Measurements from ENCODE around the gene CILP2. TPM values are rescaled to one million over a fixed set of nuclear protein-coding genes. Genes with fewer than 3 reads are reported as not detected.

CILP2 gene
- total and polyA plus RNA-seq, 2 experiments from 2014 or later = 0.11 to 0.48 TPM

DNA sequence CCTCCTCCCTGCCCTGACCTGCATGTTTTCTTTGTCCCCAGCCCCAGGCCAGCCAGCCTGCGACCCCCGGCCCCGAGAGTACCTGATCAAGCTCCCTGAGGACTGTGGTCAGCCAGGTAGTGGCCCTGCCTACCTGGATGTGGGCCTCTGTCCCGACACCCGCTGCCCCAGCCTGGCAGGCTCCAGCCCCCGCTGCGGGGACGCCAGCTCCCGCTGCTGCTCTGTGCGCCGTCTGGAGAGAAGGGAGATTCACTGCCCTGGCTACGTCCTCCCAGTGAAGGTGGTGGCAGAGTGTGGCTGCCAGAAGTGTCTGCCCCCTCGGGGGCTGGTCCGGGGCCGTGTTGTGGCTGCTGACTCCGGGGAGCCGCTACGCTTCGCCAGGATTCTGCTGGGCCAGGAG is 5.6 kb downstream of the CILP2 start:
- TF ChIP-seq EZH2 (IDR thresholded peaks at IDR 0.05; ENCODE audit: insufficient read depth, poor library complexity, severe bottlenecking) (no peak), EZH2phosphoT487 (IDR thresholded peaks at IDR 0.05; ENCODE audit: insufficient read depth, low read depth) (no peak)
- in situ Hi-C loops (cut with MboI) = loop anchor here (25.0 kb wide), 2 partner anchors 394 to 694 kb away; no protein-coding TSS in a partner anchor
- Histone ChIP-seq H3F3A (ENCODE audit: insufficient read depth) (no peaks in the 10 kb centered on the region), H3K9me2 (ENCODE audit: insufficient read depth) (no peaks in the 10 kb centered on the region), H3K4me2 (ENCODE audit: unreplicated experiment) (no peak overlapping the region), H2AFZ (no peak overlapping the region), H4K20me1 (ENCODE audit: insufficient read depth) (no peaks in the 10 kb centered on the region), H3K79me2 (ENCODE audit: insufficient read depth) (no peaks in the 10 kb centered on the region), H3K9ac (no peak overlapping the region), H3K9me3 (ENCODE audit: low read depth) (no peaks in the 10 kb centered on the region), H3K4me3 (no peak overlapping the region), H3K27me3 (replicated peaks; ENCODE audit: insufficient read depth) (no peaks in the 10 kb centered on the region), H3K27ac (no peak overlapping the region), H3K36me3 (ENCODE audit: low read depth) (no peaks in the 10 kb centered on the region), H3K4me1 (ENCODE audit: insufficient read depth) (no peaks in the 10 kb centered on the region)
- 93 to 96% methylated on average over 19 of the region's 19 CpGs for WGBS, 2 experiments (ENCODE audit: low coverage in 1 of 2, low lambda C conversion rate in 2 of 2, missing lambda C conversion rate in 2 of 2)
- no peak for DNase-seq

DNA sequence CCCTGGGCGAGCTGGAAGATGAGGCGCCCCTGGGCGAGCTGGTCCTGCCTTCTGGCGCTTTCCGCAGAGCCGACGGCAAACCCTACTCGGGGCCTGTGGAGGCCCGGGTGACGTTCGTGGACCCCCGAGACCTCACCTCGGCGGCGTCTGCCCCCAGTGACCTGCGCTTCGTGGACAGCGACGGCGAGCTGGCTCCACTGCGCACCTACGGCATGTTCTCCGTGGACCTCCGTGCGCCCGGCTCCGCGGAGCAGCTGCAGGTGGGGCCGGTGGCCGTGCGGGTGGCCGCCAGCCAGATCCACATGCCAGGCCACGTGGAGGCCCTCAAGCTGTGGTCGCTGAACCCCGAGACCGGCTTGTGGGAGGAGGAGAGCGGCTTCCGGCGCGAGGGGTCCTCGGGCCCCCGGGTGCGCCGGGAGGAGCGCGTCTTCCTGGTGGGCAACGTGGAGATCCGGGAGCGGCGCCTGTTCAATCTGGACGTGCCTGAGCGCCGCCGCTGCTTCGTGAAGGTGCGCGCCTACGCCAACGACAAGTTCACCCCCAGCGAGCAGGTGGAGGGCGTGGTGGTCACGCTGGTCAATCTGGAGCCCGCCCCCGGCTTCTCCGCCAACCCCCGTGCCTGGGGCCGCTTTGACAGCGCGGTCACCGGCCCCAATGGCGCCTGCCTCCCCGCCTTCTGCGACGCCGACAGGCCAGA is 6.3 kb downstream of the CILP2 start:
- Histone ChIP-seq H3K9me2 (ENCODE audit: insufficient read depth) (no peaks in the 10 kb centered on the region), H3K79me2 (ENCODE audit: insufficient read depth) (no peaks in the 10 kb centered on the region), H3K27me3 (replicated peaks; ENCODE audit: insufficient read depth) (no peaks in the 10 kb centered on the region), H3F3A (ENCODE audit: insufficient read depth) (no peaks in the 10 kb centered on the region), H3K27ac (no peak overlapping the region), H3K4me3 (no peak overlapping the region), H3K4me1 (ENCODE audit: insufficient read depth) (no peaks in the 10 kb centered on the region), H3K36me3 (ENCODE audit: low read depth) (no peaks in the 10 kb centered on the region), H3K9me3 (ENCODE audit: low read depth) (no peaks in the 10 kb centered on the region), H2AFZ (no peak overlapping the region), H4K20me1 (ENCODE audit: insufficient read depth) (no peaks in the 10 kb centered on the region), H3K9ac (no peak overlapping the region), H3K4me2 (ENCODE audit: unreplicated experiment) (no peak overlapping the region)
- in situ Hi-C loops (cut with MboI) = loop anchor here (25.0 kb wide), 2 partner anchors 393 to 693 kb away; no protein-coding TSS in a partner anchor
- WGBS, 2 experiments (ENCODE audit: low coverage in 1 of 2, low lambda C conversion rate in 2 of 2, missing lambda C conversion rate in 2 of 2) = 92 to 93% methylated on average over 40 to 75 of the region's 75 CpGs
- DNase-seq = no peak
- no peak for TF ChIP-seq EZH2phosphoT487 (IDR thresholded peaks at IDR 0.05; ENCODE audit: insufficient read depth, low read depth)
- TF ChIP-seq EZH2 (IDR thresholded peaks at IDR 0.05; ENCODE audit: insufficient read depth, poor library complexity, severe bottlenecking) = no peak

DNA sequence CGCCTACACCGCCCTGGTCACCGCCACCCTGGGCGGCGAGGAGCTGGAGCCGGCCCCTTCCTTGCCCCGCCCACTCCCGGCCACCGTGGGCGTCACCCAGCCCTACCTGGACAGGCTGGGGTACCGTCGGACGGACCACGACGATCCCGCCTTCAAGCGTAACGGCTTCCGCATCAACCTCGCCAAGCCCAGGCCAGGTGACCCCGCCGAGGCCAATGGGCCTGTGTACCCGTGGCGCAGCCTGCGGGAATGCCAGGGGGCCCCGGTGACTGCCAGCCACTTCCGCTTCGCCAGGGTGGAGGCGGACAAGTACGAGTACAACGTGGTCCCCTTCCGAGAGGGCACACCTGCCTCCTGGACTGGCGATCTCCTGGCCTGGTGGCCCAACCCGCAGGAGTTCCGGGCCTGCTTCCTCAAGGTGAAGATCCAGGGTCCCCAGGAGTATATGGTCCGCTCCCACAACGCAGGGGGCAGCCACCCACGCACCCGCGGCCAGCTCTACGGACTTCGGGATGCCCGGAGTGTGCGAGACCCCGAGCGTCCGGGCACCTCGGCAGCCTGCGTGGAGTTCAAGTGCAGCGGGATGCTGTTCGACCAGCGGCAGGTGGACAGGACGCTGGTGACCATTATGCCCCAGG is 7.0 kb downstream of the CILP2 start:
- in situ Hi-C loops (cut with MboI) = loop anchor here (25.0 kb wide), 2 partner anchors 392 to 692 kb away; no protein-coding TSS in a partner anchor
- no peak overlapping the region for H2AFZ ChIP-seq
- no peaks in the 10 kb centered on the region for H3K4me1 ChIP-seq (ENCODE audit: insufficient read depth)
- H4K20me1 ChIP-seq (ENCODE audit: insufficient read depth) = no peaks in the 10 kb centered on the region
- H3K4me2 ChIP-seq (ENCODE audit: unreplicated experiment) = no peak overlapping the region
- H3K79me2 ChIP-seq (ENCODE audit: insufficient read depth) = no peaks in the 10 kb centered on the region
- H3K27me3 ChIP-seq (replicated peaks; ENCODE audit: insufficient read depth) = no peaks in the 10 kb centered on the region
- H3K9me2 ChIP-seq (ENCODE audit: insufficient read depth) = no peaks in the 10 kb centered on the region
- H3K36me3 ChIP-seq (ENCODE audit: low read depth) = no peaks in the 10 kb centered on the region
- H3K9me3 ChIP-seq (ENCODE audit: low read depth) = no peaks in the 10 kb centered on the region
- no peak overlapping the region for H3K9ac ChIP-seq
- no peak for TF ChIP-seq EZH2phosphoT487 (IDR thresholded peaks at IDR 0.05; ENCODE audit: insufficient read depth, low read depth)
- TF ChIP-seq EZH2 (IDR thresholded peaks at IDR 0.05; ENCODE audit: insufficient read depth, poor library complexity, severe bottlenecking) = no peak
- whole genome bisulfite sequencing, 2 experiments (ENCODE audit: low coverage in 1 of 2, low lambda C conversion rate in 2 of 2, missing lambda C conversion rate in 2 of 2) = 90 to 93% methylated on average over 41 to 52 of the region's 53 CpGs
- no peaks in the 10 kb centered on the region for H3F3A ChIP-seq (ENCODE audit: insufficient read depth)
- no peak overlapping the region for H3K4me3 ChIP-seq
- H3K27ac ChIP-seq = no peak overlapping the region
- DNase-seq = no peak

DNA sequence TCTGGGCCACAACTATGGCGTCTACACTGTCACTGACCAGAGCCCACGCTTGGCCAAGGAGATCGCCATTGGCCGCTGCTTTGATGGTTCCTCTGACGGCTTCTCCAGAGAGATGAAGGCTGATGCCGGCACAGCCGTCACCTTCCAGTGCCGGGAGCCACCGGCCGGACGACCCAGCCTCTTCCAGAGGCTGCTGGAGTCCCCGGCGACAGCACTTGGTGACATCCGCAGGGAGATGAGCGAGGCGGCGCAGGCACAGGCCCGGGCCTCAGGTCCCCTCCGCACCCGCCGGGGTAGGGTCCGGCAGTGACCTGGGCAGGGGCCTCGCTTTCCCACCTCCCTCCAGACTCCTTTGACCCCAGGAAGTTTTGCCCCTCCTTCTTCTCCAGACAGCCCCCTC is 7.6 kb downstream of the CILP2 start:
- TF ChIP-seq EZH2 (IDR thresholded peaks at IDR 0.05; ENCODE audit: insufficient read depth, poor library complexity, severe bottlenecking) (no peak), EZH2phosphoT487 (IDR thresholded peaks at IDR 0.05; ENCODE audit: insufficient read depth, low read depth) (no peak)
- 94 to 97% methylated on average over 11 to 15 of the region's 23 CpGs for WGBS, 2 experiments (ENCODE audit: low coverage in 1 of 2, low lambda C conversion rate in 2 of 2, missing lambda C conversion rate in 2 of 2)
- no peaks in the 10 kb centered on the region for H3K79me2 ChIP-seq (ENCODE audit: insufficient read depth)
- H4K20me1 ChIP-seq (ENCODE audit: insufficient read depth) = no peaks in the 10 kb centered on the region
- H3K27ac ChIP-seq = no peak overlapping the region
- no peak overlapping the region for H3K9ac ChIP-seq
- no peaks in the 10 kb centered on the region for H3K4me1 ChIP-seq (ENCODE audit: insufficient read depth)
- H3K9me2 ChIP-seq (ENCODE audit: insufficient read depth) = no peaks in the 10 kb centered on the region
- H3F3A ChIP-seq (ENCODE audit: insufficient read depth) = no peaks in the 10 kb centered on the region
- H2AFZ ChIP-seq = no peak overlapping the region
- DNase-seq = no peak
- H3K4me2 ChIP-seq (ENCODE audit: unreplicated experiment) = no peak overlapping the region
- H3K9me3 ChIP-seq (ENCODE audit: low read depth) = no peaks in the 10 kb centered on the region
- no peak overlapping the region for H3K4me3 ChIP-seq
- no peaks in the 10 kb centered on the region for H3K36me3 ChIP-seq (ENCODE audit: low read depth)
- in situ Hi-C loops (cut with MboI) = loop anchor here (25.0 kb wide), 2 partner anchors 392 to 692 kb away; no protein-coding TSS in a partner anchor
- no peaks in the 10 kb centered on the region for H3K27me3 ChIP-seq (replicated peaks; ENCODE audit: insufficient read depth)

All from GM23248 (cell line).